ENCODE results near the gene RNF44. TPM values are rescaled to one million over a fixed set of nuclear protein-coding genes. Genes with fewer than 3 reads are reported as not detected.

RNF44 gene
- total and polyA plus RNA-seq, 2 donors, result 8.1 to 25.8 TPM

- WGBS, result 79% methylated on average over 2 of the region's 2 CpGs
- Histone ChIP-seq H3K27ac (ENCODE audit: low read depth) (no peak overlapping the region), H3K36me3 (ENCODE audit: insufficient read depth) (peaks cover 1% of the 10 kb centered on the region), H3K4me3 (ENCODE audit: low read depth, low read length) (no peak overlapping the region), H3K4me1 (ENCODE audit: insufficient read depth) (peaks cover 2% of the 10 kb centered on the region)
- no peak for DNase-seq (ENCODE audit: extremely low spot score)
These were observed 52.0 kb downstream of the RNF44 start for GRCh38 chr5:176485176-176485575.

- Histone ChIP-seq H3K27ac (ENCODE audit: low read depth) (no peak overlapping the region), H3K4me3 (ENCODE audit: low read depth, low read length) (no peak overlapping the region), H3K36me3 (ENCODE audit: insufficient read depth) (peaks cover 1% of the 10 kb centered on the region), H3K4me1 (ENCODE audit: insufficient read depth) (no peaks in the 10 kb centered on the region)
- no peak for DNase-seq (ENCODE audit: extremely low spot score)
- WGBS, result 93% methylated on average over 4 of the region's 4 CpGs
These were observed 55.5 kb downstream of the RNF44 start for GRCh38 chr5:176481711-176482110.

Small RNAs within 50 kb of the gene (small RNA-seq; reads per million reads assigned to genes)
- not detected for gene RF00019
- gene RN7SL684P, result not detected

Other genes starting within 250 kb of the RNF44 start
- gene KIAA1191, start 175.6 kb downstream of the RNF44 start, total RNA-seq, result 38.1 TPM
- gene KIAA1191, start 175.6 kb downstream of the RNF44 start, polyA plus RNA-seq, result 91.8 TPM
- 20.8 TPM for gene ARL10, start 171.9 kb downstream of the RNF44 start, total RNA-seq
- 3.6 TPM for gene ARL10, start 171.9 kb downstream of the RNF44 start, polyA plus RNA-seq
- 3.2 TPM for gene NOP16, start 148.8 kb downstream of the RNF44 start, total RNA-seq
- gene NOP16, start 148.8 kb downstream of the RNF44 start, polyA plus RNA-seq, result 27.9 TPM
- 62.0 TPM for gene HIGD2A, start 148.7 kb downstream of the RNF44 start, total RNA-seq
- 188 TPM for gene HIGD2A, start 148.7 kb downstream of the RNF44 start, polyA plus RNA-seq
- 29.6 TPM for gene CLTB, start 120.9 kb downstream of the RNF44 start, total RNA-seq
- gene CLTB, start 120.9 kb downstream of the RNF44 start, polyA plus RNA-seq, result 146 TPM
- 43.4 TPM for gene FAF2, start 89.0 kb downstream of the RNF44 start, total RNA-seq
- 21.0 TPM for gene FAF2, start 89.0 kb downstream of the RNF44 start, polyA plus RNA-seq
- gene CDHR2, start 11.9 kb upstream of the RNF44 start, total RNA-seq, result not detected
- not detected for gene CDHR2, start 11.9 kb upstream of the RNF44 start, polyA plus RNA-seq
- gene GPRIN1, start 72.8 kb upstream of the RNF44 start, total RNA-seq, result 1.3 TPM
- 0.42 TPM for gene GPRIN1, start 72.8 kb upstream of the RNF44 start, polyA plus RNA-seq
- not detected for gene SNCB, start 93.1 kb upstream of the RNF44 start, total RNA-seq
- 0.08 TPM for gene SNCB, start 93.1 kb upstream of the RNF44 start, polyA plus RNA-seq
- gene EIF4E1B, start 93.3 kb upstream of the RNF44 start, total RNA-seq, result not detected
- gene EIF4E1B, start 93.3 kb upstream of the RNF44 start, polyA plus RNA-seq, result not detected
- gene TSPAN17, start 110.1 kb upstream of the RNF44 start, total RNA-seq, result 19.3 TPM
- 26.3 TPM for gene TSPAN17, start 110.1 kb upstream of the RNF44 start, polyA plus RNA-seq